NCI-H146 (cell line): ENCODE results near the gene LZTR1.
"Not testable (repeated sequence)": the region's sequence is repeated elsewhere in the genome, so short reads cannot be mapped to it uniquely, and the experiment has no call there.

Experiments used
- DNase-seq: peaks from one replicate; lab custom pipeline; 2025; lab: John Stamatoyannopoulos, UW

The LZTR1 gene

DNA sequence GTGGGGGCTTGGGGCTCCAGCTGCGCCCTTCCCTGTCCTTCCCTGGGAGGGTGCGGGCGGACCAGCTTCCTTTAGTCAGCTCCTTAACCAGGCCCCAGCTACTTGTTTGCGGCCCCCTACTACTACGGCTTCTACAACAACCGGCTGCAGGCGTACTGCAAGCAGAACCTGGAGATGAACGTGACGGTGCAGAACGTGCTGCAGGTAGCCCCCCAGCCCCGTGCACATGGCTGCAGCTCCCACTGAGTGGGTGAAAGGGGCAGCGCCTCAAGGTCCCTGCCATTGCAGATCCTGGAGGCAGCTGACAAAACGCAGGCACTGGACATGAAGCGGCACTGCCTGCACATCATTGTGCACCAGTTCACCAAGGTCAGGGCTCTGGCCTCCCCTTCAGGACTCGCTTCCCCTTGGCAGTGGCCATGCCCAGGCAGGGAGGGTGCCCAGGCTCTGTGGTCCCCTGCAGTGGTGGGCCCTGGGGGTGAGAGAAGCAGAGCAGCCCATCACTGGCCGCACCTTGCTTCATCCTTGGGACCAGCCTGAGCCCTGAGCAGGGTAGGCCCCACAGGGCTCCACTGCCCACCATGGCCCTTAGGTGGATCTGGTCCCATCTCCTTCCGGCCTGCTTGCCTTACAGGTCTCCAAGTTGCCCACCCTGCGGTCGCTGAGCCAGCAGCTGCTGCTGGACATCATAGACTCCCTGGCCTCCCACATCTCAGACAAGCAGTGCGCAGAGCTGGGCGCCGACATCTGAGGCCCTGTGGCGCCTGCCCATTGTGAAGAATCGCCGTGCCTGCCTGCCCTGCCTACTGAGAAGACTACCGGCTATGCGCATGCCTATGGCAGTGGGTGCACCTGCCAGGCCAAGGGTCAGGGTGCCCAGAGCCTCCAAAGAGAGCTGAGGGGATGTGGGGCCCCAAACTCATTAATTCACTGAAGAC, 14.8 kb downstream of the LZTR1 start:
- DNase-seq, result no peak

GRCh38 chr22:20997536-20998257, 15.6 kb downstream of the LZTR1 start:
- no peak for DNase-seq

- no peak for DNase-seq
Measured at GRCh38 chr22:20998411-20999336, 16.6 kb downstream of the LZTR1 start.

DNA sequence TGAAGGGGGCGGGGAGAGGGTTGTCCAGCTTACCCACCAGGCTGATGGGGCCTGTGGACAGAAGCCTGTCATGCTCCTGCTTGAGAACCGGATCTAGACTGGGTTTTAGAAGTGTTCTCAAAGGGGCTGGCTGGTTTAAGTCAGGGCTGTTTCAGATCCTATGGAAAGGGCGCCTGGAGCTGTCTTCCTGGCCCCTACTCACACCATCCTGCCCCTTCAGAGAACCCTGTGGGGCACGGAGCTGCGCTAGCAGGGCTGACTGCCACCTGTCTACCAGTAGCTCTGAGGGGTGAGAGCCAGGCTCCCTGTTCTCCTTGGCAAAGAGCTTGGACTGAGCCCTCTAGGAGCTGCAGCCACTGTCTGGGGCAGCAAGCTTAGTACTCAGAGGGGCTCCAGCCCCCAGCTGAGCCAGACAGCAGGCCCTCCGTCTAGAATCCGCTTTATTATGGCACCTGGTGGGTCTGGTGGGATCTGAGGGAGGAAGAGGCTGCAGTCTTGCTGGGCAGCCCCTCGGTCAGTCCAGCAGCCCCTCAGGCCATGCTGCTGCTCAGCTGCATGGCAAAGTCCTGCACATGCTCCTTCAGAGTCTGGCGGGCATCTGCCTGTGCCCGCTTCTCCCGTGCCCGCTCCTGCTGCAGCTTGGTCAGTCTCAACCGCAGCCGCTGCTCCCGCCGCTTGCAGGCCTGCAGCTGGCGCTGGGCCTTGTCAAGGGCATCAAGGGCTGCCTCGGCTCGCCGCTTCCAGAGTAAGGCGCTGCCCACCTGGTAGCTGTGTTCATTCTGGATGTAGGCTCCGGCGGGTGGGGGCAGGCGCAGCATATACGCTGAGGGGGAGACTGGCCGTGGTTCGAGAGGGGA, 17.5 kb downstream of the LZTR1 start:
- DNase-seq, result no peak

GRCh38 chr22:21000207-21000986, 18.3 kb downstream of the LZTR1 start:
- DNase-seq, result peak; percentile 42

DNA sequence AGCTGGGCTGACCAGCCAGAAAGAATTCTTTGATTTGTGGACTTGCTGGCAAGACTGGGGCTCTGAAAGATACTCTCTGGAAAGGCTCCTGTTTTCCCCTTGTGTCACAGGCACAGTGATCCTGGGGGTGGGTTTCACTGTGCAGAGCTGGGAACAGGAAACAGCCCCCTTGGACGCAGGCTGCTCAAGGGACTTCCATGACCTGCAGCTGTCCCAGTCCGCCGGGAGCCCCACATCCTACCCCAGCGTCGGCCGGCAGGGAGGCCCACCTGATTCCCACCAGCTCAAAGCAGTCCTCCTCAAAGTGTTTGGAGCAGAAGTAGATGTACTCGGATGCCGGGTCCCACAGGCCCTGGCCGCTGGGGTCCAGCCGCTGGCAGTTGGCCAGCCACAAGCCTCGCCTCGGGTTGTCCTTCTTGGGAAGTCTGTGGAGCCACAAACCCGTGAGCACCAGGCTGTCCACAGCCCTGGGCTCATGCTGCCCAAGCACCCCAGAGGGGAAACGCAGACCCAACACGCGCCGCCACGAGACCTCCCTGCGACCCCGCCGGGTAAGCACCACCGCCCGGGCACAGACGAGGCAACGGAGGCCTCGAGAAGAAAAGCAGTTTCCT, 19.0 kb downstream of the LZTR1 start:
- no peak for DNase-seq

GRCh38 chr22:21001601-21002325, 19.7 kb downstream of the LZTR1 start, which contains the start of gene THAP7:
TSS of gene THAP7 (minus strand) at chr22:21002118. CDS start at chr22:21001911, 207 bp downstream.
- DNase-seq, result peak; percentile 92

DNA sequence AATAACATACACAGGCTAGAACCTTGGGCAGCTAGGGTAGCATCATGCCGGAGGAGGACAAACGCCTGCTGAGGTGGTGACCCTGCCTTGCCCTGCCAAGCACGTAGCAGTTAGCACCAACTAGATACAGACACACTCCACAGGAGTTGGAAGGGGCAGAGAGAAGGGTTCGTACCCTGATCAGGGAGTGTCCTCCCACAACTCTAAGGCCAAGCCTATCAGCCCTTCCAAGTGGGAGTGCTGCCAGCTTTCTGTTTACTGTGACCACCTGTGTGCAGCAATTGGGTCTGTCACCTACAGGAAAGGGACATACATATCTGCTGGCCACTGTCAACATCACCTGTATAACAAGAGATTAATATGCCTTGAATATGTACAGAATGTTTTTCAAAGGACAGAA, 21.7 kb downstream of the LZTR1 start:
- DNase-seq, result peak; percentile 49

DNA sequence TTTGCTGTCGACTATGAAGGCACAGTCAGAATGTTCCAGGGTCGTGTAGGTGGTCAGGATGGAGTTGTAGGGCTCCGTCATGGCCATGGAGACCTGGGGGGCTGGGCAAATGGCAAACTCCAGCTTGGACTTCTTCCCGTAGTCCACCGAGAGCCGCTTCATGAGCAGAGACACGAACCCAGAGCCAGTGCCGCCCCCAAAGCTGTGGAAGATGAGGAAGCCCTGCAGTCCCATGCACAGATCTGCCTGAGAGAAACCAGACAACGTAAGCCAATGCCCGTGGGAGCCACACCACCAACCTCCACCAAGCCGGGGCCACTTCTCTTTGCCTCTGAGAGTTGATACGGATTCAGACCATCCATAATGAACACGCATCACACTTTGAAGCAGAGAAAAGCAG, 27.1 kb downstream of the LZTR1 start:
- not testable (repeated sequence) for DNase-seq

DNA sequence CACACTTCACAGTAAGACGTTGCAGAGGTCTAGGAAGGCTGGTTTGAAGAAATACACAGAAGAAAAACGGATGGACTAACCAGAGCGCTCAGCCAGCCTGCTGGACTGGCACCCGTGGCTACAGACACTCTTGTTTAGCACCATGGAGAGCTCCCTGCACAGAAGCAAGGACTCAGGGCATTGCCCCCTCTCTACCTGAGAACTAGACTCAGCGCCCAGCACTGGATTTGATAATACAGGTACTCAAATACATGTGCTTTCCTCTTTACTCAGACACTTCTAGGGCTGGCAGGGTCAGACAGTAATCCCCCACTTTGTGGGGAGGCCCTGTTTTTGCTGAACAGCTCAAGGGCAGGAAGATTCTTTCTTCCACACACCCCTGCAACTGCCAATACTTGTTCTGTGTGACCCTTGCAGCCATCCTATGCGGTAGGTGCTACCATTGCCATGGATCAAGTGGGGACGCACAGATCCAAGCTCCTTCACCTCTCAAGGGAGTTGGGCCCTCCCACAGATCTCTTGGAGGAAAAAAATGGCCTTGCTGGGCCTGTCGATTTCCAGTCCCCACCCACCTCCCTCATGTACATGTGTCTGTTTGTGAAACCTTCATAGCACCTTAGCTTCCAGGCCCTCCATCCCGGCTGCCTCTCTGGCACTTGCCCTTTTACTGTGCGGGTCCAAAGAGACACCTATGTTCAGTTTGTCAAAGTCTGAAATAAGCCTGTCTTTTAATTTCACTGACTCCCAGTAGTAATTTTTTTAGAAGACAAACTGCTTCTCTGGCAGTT, 27.7 kb downstream of the LZTR1 start:
- no peak for DNase-seq

DNA sequence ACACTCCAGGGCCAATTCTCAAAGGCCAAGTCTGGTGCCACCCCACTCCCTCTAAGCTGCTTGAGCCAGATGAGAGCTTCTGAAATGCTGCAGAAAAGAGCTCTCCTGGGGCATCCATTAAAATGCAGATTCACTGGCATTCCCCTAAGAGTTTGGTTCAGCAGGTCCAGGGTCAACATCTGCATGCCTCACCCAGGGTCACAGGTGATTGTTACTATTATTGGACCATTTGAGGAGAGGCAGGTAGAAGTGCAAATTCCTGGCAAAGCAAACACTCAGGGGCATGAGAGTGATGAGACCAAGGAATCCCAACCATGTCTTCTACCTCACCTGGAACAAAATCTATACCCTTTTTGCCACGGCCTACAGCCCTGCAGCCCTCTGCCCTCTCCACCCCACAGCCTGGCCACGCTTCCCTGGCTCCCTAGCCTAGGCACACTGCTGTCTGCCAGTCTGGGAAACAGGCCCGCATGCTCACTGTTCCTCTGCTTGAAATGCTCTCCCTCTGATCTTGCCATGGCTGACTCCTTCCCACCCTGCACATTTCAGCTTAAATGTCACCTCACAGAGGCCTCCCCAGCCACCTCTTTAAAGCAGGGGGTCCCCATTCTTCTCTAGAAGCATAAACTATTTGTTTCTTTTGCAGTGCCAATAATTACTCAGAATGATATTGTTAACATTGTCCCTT, 28.5 kb downstream of the LZTR1 start:
- no peak for DNase-seq

DNA sequence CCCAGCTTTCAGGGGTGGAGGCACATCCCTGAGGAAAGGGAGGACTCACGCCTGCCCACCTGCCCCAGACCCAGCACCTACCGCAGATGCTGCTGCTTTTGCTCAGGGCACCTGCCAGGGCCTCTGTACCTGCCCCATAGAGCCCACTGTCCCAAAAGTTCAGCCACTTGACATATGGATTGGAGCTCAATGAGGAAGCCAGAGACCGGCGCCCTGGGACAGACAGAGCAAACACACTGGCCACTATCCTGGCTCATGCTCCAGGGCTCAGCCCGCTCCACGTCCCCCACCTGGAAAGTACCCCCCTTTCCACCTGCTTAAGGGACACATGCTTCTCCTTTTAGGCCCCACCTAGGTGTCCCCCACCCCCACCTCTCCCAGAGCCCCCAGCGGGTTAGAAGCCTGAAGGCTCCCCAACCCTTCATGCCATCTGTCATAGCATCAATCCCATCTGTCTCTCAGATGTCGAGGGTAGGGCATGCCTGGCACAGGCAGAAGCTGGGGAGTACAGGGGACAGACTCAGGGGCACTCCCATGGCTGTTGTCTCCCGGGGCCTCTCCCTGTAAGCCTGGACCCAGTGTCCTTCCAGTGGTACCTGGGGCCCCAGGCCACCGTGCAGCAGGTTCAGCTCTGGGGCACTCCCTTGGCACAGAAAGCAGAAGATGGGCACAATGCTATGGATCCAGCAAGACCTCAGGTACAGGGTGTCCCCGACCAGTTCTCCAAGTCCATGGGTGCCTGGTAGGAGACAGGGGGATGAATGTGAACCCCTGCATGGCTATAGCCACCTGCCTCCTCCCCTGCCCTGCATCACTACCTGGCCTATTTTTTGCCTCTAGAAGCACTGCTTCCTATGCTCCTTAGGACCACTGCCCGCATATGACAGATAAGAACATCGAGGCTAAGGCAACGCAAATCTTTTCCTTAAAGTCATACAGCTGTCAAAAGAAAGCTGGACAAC, 30.6 kb downstream of the LZTR1 start:
- no peak for DNase-seq

DNA sequence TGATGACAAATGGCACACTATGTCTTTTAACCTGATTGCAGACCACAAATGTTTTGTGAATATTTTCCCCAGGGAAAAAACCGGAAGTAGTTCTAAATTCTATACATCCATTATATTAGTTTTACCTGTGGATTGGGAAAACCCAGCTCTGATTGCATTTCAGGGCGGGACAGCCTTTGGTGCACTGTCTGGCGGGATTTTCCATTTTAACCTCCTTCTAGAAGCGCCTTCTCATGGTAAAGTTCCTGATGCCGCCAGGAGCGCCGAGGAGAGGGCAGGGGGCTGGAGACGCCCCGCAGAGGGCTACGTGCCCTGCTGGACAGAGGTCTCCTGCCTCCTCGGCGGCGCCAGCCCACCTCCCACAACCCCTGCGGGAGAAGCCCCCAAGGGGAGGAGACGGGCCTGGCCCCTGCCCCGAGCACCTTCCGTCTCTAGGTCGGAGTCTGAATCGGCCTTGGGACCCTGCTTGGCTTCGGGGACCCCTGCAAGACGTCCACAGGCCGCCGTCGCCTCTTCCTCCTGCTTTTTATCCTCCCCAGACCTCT, 31.6 kb downstream of the LZTR1 start:
- DNase-seq, result peak; percentile 31

DNA sequence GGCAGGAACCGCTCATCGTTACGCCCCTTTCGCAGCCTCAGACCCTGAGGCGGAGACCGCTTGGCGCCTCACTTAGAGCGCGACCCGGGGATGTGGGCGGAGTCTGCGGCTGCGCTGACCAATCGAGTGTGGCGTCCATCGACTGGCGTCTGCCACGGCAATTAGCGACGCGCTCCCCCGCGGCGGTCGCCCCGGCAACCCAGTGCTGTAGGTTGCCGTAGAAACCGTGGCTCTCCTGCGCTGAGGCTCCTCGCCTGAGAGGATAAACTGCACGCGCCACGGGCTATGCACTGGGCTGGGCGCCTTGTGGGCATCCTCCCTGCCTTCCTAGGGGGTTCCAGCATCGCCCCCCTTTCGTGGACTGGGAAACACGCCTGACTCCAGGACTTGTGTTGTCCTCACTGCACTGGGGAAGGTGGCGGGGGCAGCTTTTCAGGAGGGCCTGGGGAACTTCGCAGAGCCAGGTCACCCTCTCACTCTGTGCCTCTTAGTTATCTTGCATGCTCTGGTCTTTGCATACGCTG, 32.2 kb downstream of the LZTR1 start:
- peak; percentile 94 for DNase-seq

- peak; percentile 85 for DNase-seq
Measured at GRCh38 chr22:21014726-21015465, 32.8 kb downstream of the LZTR1 start, which contains the start of gene P2RX6. TSS of gene P2RX6 (plus strand) at chr22:21015165. CDS start at chr22:21015175, 10 bp downstream.
